Keratinocyte (primary cell): ENCODE data around the gene SULT1A1. TPM values are rescaled to one million over a fixed set of nuclear protein-coding genes. Genes with fewer than 3 reads are reported as not detected.

Experiments used
- DNase-seq: peaks from one replicate; pipeline ENCODE4 v3.0.0-alpha.2; 2011; ENCODE audit warnings: low read depth, missing footprints, low spot score
- FAIRE-seq: peaks from 2 replicates; lab custom pipeline; 2011; peaks lifted over from hg19 to GRCh38; lab: Jason Lieb, UNC
- H2AFZ ChIP-seq: 2 replicates; pipeline ENCODE4 v1.6.0; 2012; ENCODE audit warnings: low read length, control low read depth, inconsistent platforms; ENCODE audit not compliant: control insufficient read depth
- H3K27ac ChIP-seq: 2 replicates; pipeline ENCODE4 v1.5.1; 2011; ENCODE audit warnings: low read length; ENCODE audit not compliant: control insufficient read depth, insufficient read depth
- H3K27me3 ChIP-seq: 3 replicates; pipeline ENCODE4 v1.6.0; 2011; ENCODE audit warnings: low read length; ENCODE audit not compliant: control insufficient read depth, insufficient read depth; ENCODE audit errors: extremely low read depth
- H3K36me3 ChIP-seq, 2 experiments: 2 replicates in 1 of 2; 3 replicates in 1 of 2; pipeline ENCODE4 v1.5.1; 2011; ENCODE audit warnings: low read length in 2 of 2, mild to moderate bottlenecking in 1 of 2; ENCODE audit not compliant: control insufficient read depth in 2 of 2, insufficient read depth in 2 of 2; ENCODE audit errors: extremely low read depth in 1 of 2
- H3K4me1 ChIP-seq: 3 replicates; pipeline ENCODE4 v1.5.1; 2011; ENCODE audit warnings: low read length; ENCODE audit not compliant: control insufficient read depth, insufficient read depth; ENCODE audit errors: extremely low read depth
- H3K4me2 ChIP-seq: 3 replicates; pipeline ENCODE4 v1.6.0; 2011; ENCODE audit warnings: low read depth, low read length; ENCODE audit not compliant: control insufficient read depth, insufficient read depth; ENCODE audit errors: extremely low read depth
- H3K4me3 ChIP-seq, 3 experiments: fragments of 200-600 bp in 1 of 3; sonication (generic) in 1 of 3; 2 replicates in 2 of 3; 3 replicates in 1 of 3; pipeline ENCODE4 v1.5.1; 2011 to 2016; ENCODE audit warnings: low read length in 3 of 3, mild to moderate bottlenecking in 3 of 3, control low read depth in 2 of 3, inconsistent platforms in 1 of 3, low read depth in 1 of 3, mixed read lengths in 1 of 3, mixed run types in 1 of 3, moderate library complexity in 1 of 3; ENCODE audit not compliant: control insufficient read depth in 2 of 3, insufficient read depth in 2 of 3; ENCODE audit errors: extremely low read depth in 1 of 3
- H3K79me2 ChIP-seq: 2 replicates; pipeline ENCODE4 v1.6.0; 2012; ENCODE audit warnings: low read length; ENCODE audit not compliant: control insufficient read depth, insufficient read depth
- H3K9ac ChIP-seq: 3 replicates; pipeline ENCODE4 v1.6.0; 2011; ENCODE audit warnings: low read length; ENCODE audit not compliant: control insufficient read depth, insufficient read depth; ENCODE audit errors: extremely low read depth
- H3K9me1 ChIP-seq: 3 replicates; pipeline ENCODE4 v1.6.0; 2011; ENCODE audit warnings: low read length; ENCODE audit not compliant: control insufficient read depth, insufficient read depth; ENCODE audit errors: extremely low read depth
- H3K9me3 ChIP-seq: 2 replicates; pipeline ENCODE4 v1.5.1; 2012; ENCODE audit warnings: low read depth, low read length; ENCODE audit not compliant: control insufficient read depth
- H4K20me1 ChIP-seq: 3 replicates; pipeline ENCODE4 v1.6.0; 2011; ENCODE audit warnings: low read length; ENCODE audit not compliant: control insufficient read depth, insufficient read depth; ENCODE audit errors: extremely low read depth
- EZH2 ChIP-seq: IDR thresholded peaks from one replicate; pipeline ENCODE4 v1.6.1; 2012; ENCODE audit warnings: inconsistent platforms, mild to moderate bottlenecking, low read length, moderate library complexity
- dilution Hi-C: fragments of 300-500 bp; cut with MboI; formaldehyde crosslinking; loops from one replicate; pipeline ENCODE4 v1.7.0; 2020; ENCODE audit warnings: low sequenced_read_pairs; ENCODE audit not compliant: extremely low pct_ligation_motif_present
- polyA plus RNA-seq, 5 experiments: library from polyadenylated mRNA; depleted of rRNA in 3 of 5; stranded (reverse) in 3 of 5; stranded (forward) in 1 of 5; unstranded in 1 of 5; fragments of >200 nt; gene quantifications; 1 replicate in 1 of 5; 2 replicates in 3 of 5; 3 replicates in 1 of 5; pipeline versions ENCODE4 v1.2.1 to v1.2.3, GENCODE V29; 2011 to 2012; ENCODE audit warnings: missing spikeins in 2 of 5, low read depth in 1 of 5, low replicate concordance in 1 of 5
- TF ChIP-seq, protein P1 (sequence below), 3 experiments: IDR thresholded peaks in 1 of 3; conservative IDR thresholded peaks in 1 of 3; optimal IDR thresholded peaks in 1 of 3; 2 replicates in 2 of 3; 3 replicates in 1 of 3; pipeline versions ENCODE3 to v1.5.1; 2011; ENCODE audit warnings: low read length in 3 of 3, mild to moderate bottlenecking in 3 of 3, moderate library complexity in 2 of 3, control low read depth in 1 of 3, inconsistent platforms in 1 of 3; ENCODE audit not compliant: insufficient read depth in 2 of 3; ENCODE audit errors: extremely low read depth in 1 of 3

Gene SULT1A1
- polyA plus RNA-seq, 1 donor (not counting 4 experiments of a cell fraction or from before 2014, with no cell fraction given): 1.6 TPM

DNA sequence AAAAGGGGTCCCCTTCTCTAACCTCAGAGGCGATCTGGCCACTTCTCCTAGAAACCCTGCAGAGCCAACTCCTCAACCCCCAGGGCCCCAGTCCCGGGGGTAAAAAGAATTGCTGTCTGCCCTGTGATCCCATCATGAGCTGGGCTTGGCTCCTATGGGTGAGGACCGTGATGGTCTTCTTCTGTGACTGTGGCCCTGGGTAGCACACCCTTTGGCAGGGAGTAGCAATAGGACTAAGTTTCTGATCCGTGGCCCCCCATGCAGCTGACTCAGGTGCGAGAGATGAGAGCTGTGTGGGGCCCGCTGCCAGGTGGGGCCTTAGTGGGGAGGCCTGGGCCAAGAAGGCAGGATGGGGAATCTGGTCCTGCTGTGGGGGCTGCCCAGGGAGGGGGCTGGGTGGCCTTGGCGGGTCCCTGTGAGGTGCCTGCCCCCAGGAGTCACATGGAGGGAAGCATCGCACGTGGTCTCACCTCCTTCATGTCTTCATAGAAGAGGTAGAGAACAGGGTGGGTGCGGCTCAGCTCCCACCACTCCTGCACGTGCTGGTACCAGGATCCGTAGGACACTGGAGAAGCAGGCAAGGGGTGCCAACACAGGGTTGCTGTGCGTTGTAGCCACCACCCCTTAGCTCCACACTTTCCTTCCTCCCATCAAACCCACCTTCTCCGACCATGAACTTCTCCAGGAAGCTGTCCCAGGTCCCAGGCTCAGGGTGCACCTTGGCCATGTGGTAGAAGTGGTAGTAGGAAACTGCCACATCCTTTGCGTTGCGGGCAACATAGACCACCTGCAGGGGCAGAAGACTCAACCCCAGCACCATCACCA lies 3.3 kb downstream of the SULT1A1 start:
- Histone ChIP-seq H3K9me1 (no peaks in the 10 kb centered on the region), H3K9ac (no peak overlapping the region), H3K4me3 (no peak overlapping the region), H3K36me3 (no peaks in the 10 kb centered on the region), H3K79me2 (no peaks in the 10 kb centered on the region), H3K4me2 (no peak overlapping the region), H3K27ac (no peak overlapping the region), H3K27me3 (no peaks in the 10 kb centered on the region), H3K4me1 (no peaks in the 10 kb centered on the region), H3K9me3 (no peaks in the 10 kb centered on the region), H4K20me1 (no peaks in the 10 kb centered on the region), H2AFZ (no peak overlapping the region)
- dilution Hi-C loops: no loop called here
- FAIRE-seq: no peak
- TF ChIP-seq EZH2: no peak
- TF ChIP-seq, protein P1, sequence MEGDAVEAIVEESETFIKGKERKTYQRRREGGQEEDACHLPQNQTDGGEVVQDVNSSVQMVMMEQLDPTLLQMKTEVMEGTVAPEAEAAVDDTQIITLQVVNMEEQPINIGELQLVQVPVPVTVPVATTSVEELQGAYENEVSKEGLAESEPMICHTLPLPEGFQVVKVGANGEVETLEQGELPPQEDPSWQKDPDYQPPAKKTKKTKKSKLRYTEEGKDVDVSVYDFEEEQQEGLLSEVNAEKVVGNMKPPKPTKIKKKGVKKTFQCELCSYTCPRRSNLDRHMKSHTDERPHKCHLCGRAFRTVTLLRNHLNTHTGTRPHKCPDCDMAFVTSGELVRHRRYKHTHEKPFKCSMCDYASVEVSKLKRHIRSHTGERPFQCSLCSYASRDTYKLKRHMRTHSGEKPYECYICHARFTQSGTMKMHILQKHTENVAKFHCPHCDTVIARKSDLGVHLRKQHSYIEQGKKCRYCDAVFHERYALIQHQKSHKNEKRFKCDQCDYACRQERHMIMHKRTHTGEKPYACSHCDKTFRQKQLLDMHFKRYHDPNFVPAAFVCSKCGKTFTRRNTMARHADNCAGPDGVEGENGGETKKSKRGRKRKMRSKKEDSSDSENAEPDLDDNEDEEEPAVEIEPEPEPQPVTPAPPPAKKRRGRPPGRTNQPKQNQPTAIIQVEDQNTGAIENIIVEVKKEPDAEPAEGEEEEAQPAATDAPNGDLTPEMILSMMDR (optimal IDR thresholded peaks at IDR 0.05 in 1 of 3, IDR thresholded peaks at IDR 0.05 in 1 of 3, conservative IDR thresholded peaks at IDR 0.05 in 1 of 3; ENCODE audit: extremely low read depth in 1 of 3, insufficient read depth in 2 of 3, low read length in 3 of 3): no peak
- DNase-seq: no peak

DNA sequence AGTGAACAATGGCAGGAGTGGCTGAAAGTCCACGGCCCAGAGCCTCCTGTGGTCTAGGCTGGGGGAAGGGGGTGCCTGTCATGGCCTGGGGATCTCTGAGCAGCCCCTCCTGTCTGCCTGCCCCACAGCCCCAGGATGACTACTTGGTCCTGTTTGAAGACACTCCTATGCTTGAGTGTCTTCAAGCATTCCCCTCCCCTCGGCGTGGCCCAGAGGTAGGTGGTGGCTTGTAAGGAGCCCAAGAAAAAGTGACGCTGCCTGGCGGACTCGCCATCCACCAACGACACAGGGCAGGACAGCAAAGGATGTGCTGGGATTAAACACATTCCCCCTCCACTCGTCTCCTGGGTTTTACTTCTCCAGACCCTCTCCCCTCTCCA lies 5.7 kb downstream of the SULT1A1 start:
- H3K79me2 ChIP-seq: no peaks in the 10 kb centered on the region
- no peak overlapping the region for H3K27ac ChIP-seq
- H3K4me2 ChIP-seq: no peak overlapping the region
- TF ChIP-seq, protein P1 (optimal IDR thresholded peaks at IDR 0.05 in 1 of 3, IDR thresholded peaks at IDR 0.05 in 1 of 3, conservative IDR thresholded peaks at IDR 0.05 in 1 of 3; ENCODE audit: extremely low read depth in 1 of 3, insufficient read depth in 2 of 3, low read length in 3 of 3): no peak
- TF ChIP-seq EZH2: no peak
- H4K20me1 ChIP-seq: no peaks in the 10 kb centered on the region
- no peaks in the 10 kb centered on the region for H3K27me3 ChIP-seq
- H3K9me1 ChIP-seq: no peaks in the 10 kb centered on the region
- FAIRE-seq (no peak), DNase-seq (no peak)
- H3K36me3 ChIP-seq: no peaks in the 10 kb centered on the region
- dilution Hi-C loops: no loop called here
- H3K9ac ChIP-seq: no peak overlapping the region
- H3K4me1 ChIP-seq: no peaks in the 10 kb centered on the region
- H2AFZ ChIP-seq: no peak overlapping the region
- no peak overlapping the region for H3K4me3 ChIP-seq
- no peaks in the 10 kb centered on the region for H3K9me3 ChIP-seq
